ENCODE measurements around the gene EXD3.

Gene EXD3

DNA sequence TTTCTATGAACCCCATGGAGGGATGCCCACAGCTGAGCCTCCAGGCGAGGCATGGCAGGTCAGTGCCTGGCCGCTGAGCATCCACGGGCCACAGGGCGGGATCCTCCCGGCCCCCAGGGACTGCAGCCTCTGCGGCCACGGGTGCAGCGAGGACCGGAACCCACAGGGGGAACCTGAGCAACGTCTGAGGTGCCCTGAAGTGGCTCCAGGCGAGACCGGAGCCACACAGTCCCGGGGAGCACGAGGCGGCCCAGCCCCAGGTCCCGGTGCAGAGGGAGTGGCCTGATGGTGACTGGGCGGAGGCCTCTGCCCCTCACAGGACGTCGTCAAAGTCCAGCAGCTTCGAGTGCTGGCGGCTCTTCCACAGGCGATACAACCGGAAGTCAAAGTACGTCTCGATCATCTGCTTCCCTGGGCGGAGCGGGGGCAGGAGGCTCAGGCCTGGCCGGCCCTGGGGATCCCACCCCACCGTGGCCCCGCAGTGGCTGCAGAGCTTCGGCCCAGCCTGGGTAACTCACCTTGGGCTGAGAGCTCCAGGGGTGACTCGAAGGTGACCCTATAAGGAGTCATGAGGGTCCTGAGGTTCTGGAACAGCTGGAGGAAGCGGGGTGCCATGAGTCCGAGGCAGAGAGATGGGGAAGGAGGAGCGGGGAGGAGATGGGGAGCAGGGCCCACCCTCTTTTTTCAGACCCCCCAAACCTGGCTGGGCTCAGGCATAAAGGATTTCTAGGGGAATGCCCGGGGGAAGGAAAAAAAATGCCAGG lies 26.3 kb upstream of the EXD3 start:
- DNase-seq: peak; percentile 6

GRCh38 chr9:137448602-137448962 lies 25.6 kb upstream of the EXD3 start:
- no peak for DNase-seq

DNA sequence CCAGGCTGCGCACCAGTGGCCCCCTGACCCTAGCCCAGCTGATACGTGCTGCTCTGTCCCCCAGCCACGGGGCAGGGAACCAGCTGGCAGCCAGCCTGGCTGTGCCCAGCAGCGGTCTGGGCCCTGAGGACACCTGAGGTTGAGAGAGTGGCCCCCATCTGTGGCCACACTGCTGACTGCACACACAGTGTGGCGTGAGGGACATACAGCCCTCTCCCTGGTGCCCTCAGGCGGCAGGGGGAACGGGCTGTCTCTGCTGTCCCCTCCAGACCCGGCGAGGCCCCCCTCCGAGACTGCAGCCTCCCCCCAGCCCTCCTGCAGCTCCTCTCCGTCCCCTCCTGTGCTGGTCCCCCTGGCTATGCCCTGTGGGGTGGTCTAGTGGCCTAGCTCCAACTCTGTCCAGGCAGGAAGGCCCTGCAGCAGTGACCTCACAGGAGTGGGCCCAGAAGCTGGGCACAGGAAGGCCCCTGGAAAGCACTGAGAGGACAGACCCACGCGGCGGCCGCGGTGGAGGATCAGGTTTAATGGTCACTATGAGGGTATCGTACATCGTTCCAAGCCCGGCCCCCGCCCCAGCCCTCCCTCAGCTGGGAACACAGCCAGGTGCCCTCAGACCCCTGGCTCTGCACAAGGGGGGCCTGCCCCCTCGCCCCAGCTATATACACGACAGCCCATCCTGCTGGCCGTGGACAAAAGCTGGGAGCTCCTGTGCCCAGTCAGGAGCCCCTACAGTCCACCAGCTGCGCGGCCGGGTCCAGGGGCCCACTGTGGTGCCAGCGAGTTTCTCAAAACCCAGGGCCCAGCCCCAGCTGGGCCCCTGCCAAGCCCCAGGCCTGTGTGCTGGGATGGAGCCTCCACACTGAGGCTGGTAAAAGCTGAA lies 25.0 kb upstream of the EXD3 start:
- peak; percentile 8 for DNase-seq

- peak; percentile 2 for DNase-seq
Measured at GRCh38 chr9:137446851-137447471, 24.0 kb upstream of the EXD3 start.

DNA sequence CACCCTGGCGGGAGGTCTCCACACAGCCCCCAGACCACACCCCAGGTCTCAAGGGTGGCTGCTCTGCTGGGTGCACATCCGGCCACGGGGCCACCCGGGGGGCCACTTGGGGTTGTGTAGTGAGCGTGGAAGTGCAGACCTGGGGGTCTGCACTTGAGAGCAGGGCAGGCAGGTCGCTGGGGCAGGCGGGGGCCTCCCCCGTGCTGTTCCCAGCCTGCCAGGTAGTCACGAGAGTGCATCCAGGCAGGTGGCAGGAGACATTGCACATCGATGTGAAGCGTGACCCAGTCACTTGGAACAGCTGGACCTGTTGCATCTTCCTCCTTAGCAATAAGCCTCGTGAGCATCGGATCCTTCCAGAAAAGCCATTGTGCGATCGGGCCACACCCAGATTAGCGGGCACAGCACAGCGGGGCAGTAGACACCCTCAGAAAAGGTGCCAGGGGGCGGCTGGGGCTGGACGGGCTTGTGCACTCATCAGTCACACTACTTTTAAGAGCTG lies 23.0 kb upstream of the EXD3 start:
- peak; percentile 21 for DNase-seq

DNA sequence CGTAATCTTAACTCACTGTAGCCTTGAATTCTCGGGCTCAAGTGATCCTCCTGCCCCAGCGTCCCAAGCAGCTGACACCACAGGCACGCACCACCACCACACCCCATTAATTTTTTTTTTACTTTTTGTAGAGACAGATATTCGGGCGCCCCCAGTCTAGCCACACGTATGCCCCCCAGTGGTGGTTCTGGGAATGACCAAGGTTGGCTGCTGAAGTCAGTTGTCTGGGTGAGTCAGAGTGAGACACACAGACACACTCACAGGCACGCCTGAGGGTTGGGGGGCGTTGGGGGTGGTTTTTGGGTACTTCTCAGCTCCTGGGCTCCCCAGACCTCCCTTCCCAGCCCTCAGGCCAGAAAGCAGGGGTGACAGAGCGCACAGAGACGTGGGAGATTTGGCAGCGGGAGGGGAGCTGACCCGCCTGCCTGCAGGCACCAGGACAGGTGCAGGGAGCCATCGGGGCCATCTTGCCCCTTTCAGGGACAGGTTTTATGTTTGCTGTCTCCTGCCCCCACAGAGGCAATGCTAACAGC lies 22.4 kb upstream of the EXD3 start:
- peak; percentile 71 for DNase-seq

GRCh38 chr9:137444106-137444790 lies 21.3 kb upstream of the EXD3 start:
- peak; percentile 1 for DNase-seq

DNA sequence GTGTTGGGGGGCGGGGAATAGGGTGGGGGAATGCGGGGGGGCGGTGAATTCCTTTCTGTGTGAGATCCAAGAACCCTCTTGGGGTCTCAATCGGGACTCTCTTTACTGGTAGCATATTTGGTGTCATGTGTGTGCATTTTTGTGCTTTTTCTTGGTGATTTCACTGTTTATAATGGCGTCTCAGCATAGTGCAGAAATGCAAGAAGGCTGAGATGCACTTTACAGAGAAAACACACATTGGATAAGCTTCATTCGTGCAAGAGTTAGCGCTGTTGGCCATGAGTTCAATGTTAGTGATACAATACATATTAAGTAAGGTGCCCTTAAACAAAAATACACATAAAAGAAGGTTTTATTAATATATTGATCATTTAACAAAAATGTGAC lies 19.0 kb upstream of the EXD3 start:
- no peak for DNase-seq

DNA sequence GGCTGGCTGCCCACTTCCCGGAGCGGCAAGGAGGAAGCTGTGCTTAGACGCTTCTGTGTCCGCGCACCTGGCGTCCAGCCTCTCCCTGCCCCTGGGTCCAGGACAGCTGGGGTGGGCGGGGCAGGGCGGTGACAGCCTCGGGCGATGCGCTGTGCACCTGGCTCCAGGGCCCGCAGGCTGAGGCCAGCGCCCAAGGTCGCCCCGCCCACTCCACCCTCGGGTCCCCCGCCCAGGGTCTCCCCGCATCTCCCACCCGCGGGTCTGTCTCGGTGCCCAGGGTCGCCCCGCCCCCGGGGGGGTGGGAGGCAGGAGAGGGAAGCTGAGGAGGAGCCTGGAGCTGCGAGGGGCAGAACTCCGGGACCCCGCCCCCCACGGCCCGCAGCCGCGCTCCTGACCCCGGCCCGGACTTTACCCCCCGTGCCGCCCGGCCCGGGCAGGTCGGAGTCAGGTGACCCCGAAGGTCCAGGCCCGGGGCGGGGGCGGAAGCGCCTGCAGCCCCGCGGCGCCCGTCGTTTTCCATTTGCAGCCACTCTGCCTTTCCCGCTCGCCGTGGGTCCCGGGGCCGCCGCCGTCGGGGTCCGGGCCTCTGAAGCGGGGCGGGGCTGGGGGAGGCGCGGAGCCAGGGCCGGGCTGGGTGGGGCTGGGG lies 18.4 kb upstream of the EXD3 start, which contains the start of gene ENTPD8:
Gene ENTPD8, minus strand, starts transcription at position 69 of the 646 bp plus-strand sequence. CDS start 3,072 bp downstream, outside the sequence.
- DNase-seq: no peak

- no peak for DNase-seq
Measured at GRCh38 chr9:137439158-137439714, 16.3 kb upstream of the EXD3 start.

- DNase-seq: no peak
Measured at GRCh38 chr9:137438591-137439157, 15.7 kb upstream of the EXD3 start.

GRCh38 chr9:137437691-137438590 lies 15.0 kb upstream of the EXD3 start:
- no peak for DNase-seq

GRCh38 chr9:137436761-137437600 lies 14.0 kb upstream of the EXD3 start:
- DNase-seq: peak; percentile 1

DNA sequence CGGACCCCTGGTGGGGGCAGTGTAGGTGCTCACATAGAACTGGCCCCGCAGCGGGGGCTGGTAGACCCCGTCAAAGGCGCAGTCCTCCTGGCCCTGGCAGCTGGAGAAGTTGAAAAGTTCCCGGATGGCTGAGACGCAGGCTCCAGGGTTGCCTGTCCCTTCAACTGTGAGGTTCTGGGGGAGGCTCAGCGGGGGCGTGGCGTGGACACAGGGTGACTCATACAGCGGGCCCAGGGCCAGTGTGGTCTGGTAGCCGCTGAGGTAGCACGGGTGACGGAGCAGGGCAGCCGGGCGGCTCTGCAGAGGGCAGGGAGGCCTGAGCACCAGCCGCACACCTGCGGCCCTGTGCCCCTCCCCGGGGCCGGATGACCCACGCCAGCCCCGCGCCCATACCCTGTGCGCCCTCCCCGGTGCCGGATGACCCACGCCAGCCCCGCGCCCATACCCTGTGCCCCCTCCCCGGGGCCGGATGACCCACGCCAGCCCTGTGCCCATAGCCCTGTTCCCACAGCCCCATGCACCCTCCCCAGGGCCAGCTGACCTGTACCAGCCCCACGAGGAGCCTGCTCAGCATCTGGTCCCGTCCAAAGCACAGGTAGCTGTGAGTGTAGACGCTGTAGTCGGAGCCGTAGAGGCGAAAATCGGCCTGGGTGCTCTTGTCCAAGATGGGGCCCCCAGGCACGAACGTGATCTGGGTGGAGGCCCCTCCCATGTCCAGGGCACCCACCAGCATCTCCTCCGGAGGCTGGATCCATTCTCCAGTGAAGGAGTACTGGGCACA lies 13.2 kb upstream of the EXD3 start:
- peak; percentile 38 for DNase-seq

DNA sequence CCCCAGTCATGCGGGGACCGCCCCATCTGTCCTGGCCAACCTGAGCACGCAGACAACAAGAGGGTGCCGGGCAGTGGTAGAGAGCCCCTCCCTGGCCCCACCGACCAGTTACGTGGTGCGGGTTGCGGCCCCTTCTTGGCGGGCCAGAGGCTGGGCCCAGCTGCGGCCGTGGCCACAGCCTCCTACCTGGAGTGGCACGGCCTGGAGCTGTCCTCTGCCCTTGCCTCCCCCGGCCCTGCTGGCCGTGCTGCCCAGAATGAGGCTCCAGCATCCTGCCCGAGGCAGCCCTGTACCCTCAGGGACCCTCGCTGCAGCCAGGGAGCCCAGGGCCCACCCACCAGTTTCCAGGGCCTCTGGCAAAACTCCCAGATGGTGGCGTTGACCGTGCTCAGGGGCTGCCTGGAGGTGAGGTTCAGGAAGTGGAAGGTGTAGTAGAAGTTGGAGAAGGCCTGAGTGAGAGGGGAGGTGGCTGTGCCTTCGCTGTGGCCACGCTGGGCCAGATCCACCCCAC lies 12.5 kb upstream of the EXD3 start:
- no peak for DNase-seq

DNA sequence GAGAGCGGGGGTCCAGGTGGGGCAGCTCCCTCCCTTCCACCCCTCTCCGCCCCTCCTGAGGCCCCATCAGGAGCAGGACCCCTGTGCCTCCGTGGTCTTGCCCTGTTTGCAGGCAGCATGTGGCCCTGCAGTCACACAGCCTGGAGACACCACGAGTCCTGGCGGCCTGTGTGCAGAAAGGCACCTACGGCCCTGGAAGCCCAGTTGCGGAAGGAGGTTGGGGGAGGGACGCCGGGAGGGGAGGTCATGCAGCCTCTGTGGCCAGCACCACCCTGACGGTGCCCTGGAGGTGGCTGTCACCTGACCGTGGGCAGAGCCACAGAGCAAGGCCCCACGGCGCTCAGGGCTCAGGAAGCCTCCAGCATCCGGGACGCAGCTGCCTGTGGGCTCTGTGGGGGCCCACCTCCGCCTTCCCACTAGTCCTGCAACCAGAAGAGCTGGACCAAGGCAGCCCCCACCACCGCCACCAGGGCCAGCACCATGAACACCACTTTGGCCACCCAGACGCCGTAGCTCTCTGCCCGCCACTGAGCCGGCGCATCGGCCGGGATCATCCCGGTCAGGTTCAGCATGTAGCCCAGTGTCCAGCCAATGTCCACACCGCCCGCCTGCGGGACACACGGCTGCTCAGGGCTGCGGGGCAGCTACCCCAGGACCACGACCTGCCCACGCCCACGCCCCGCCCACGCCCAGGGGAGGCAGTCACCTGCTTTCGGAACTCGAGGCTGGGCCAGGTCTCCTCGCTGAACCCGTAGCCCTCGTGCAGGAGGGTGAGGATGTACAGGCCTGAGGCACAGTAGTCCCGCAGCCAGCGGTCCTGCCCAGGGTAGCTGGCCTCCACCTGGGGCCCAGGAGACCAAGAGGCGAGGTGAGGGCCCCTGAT lies 11.8 kb upstream of the EXD3 start:
- peak; percentile 1 for DNase-seq

All from right kidney (tissue), 1 donor.